Mesendoderm (in vitro differentiated cells): ENCODE measurements around the gene FIBP.

ENCODE experiments used
- DNase-seq: peaks from one replicate; pipeline ENCODE4 v3.0.0; 2013
- H2AK5ac ChIP-seq: 2 replicates; pipeline ENCODE4 v1.6.1; 2013; ENCODE audit warnings: low read length, inconsistent platforms
- H2BK120ac ChIP-seq: 2 replicates; pipeline ENCODE4 v1.6.1; 2013; ENCODE audit warnings: low read depth, mild to moderate bottlenecking, low read length, moderate library complexity, mixed read lengths
- H2BK15ac ChIP-seq: replicated peaks from 2 replicates; pipeline ENCODE4 v1.6.1; 2013; ENCODE audit warnings: low read depth, mild to moderate bottlenecking, moderate library complexity
- H2BK5ac ChIP-seq: 2 replicates; pipeline ENCODE4 v1.6.1; 2013; ENCODE audit warnings: low read length, inconsistent platforms
- H3K18ac ChIP-seq: 2 replicates; pipeline ENCODE4 v1.6.1; 2013; ENCODE audit warnings: mild to moderate bottlenecking, low read length, mixed read lengths
- H3K23ac ChIP-seq: one replicate; pipeline ENCODE4 v1.6.1; 2013; ENCODE audit warnings: low read length
- H3K27ac ChIP-seq: 2 replicates; pipeline ENCODE4 v1.5.1; 2013; ENCODE audit warnings: low read depth, mild to moderate bottlenecking, inconsistent platforms, low read length, moderate library complexity
- H3K27me3 ChIP-seq: 2 replicates; pipeline ENCODE4 v1.6.1; 2013; ENCODE audit warnings: low read length, control low read depth, mild to moderate bottlenecking, inconsistent platforms; ENCODE audit not compliant: insufficient read depth, poor library complexity
- H3K36me3 ChIP-seq: 2 replicates; pipeline ENCODE4 v1.6.1; 2013; ENCODE audit warnings: low read length, inconsistent platforms; ENCODE audit not compliant: control insufficient read depth, insufficient read depth
- H3K4ac ChIP-seq: one replicate; pipeline ENCODE4 v1.6.1; 2013; ENCODE audit warnings: low read depth, mild to moderate bottlenecking, low read length, moderate library complexity
- H3K4me1 ChIP-seq: 2 replicates; pipeline ENCODE4 v1.6.1; 2013; ENCODE audit warnings: low read depth, low read length, inconsistent platforms; ENCODE audit not compliant: control insufficient read depth
- H3K4me2 ChIP-seq: 2 replicates; pipeline ENCODE4 v1.6.1; 2013; ENCODE audit warnings: low read length
- H3K4me3 ChIP-seq: 2 replicates; pipeline ENCODE4 v1.5.1; 2013; ENCODE audit warnings: mild to moderate bottlenecking, low read length
- H3K56ac ChIP-seq: one replicate; pipeline ENCODE4 v1.6.1; 2013; ENCODE audit warnings: low read length
- H3K79me1 ChIP-seq: 2 replicates; pipeline ENCODE4 v1.6.1; 2013; ENCODE audit warnings: low read length, inconsistent platforms
- H3K79me2 ChIP-seq: 2 replicates; pipeline ENCODE4 v1.6.1; 2013; ENCODE audit warnings: mild to moderate bottlenecking, low read length; ENCODE audit not compliant: control insufficient read depth, insufficient read depth
- H3K9ac ChIP-seq: 2 replicates; pipeline ENCODE4 v1.6.1; 2013; ENCODE audit warnings: low read length, inconsistent platforms
- H4K5ac ChIP-seq: one replicate; pipeline ENCODE4 v1.6.1; 2013; ENCODE audit warnings: low read length
- H4K8ac ChIP-seq: one replicate; pipeline ENCODE4 v1.6.1; 2013; ENCODE audit warnings: low read depth, mild to moderate bottlenecking, control low read depth, low read length, moderate library complexity
- WGBS: extraction: QIAGEN DNeasy Blood & Tissue Kit; methylation state at CpG from one replicate; pipeline ENCODE4 v1.1.7; 2013; ENCODE audit warnings: low lambda C conversion rate, missing lambda C conversion rate; ENCODE audit not compliant: insufficient coverage; ENCODE audit errors: extremely low coverage; 5-methylcytosine and 5-hydroxymethylcytosine counted together

FIBP gene

GRCh38 chr11:65900125-65900898 lies 12.0 kb upstream of the FIBP start, which contains the start of gene FOSL1:
Gene FOSL1 (minus strand): TSS chr11:65900388. CDS start chr11:65900339, 49 bp downstream.
- WGBS: no CpG with 5 or more reads among the region's 80 CpGs

GRCh38 chr11:65899356-65900124 lies 11.3 kb upstream of the FIBP start:
- Histone ChIP-seq H3K4me2 (peak overlapping the region; percentile 48), H3K27ac (peak overlapping the region; percentile 37), H3K9ac (peak overlapping the region; percentile 56), H2BK15ac (no peak overlapping the region), H3K79me2 (no peaks in the 10 kb centered on the region), H3K4ac (no peak overlapping the region), H3K56ac (peak overlapping the region; percentile 76), H3K79me1 (no peaks in the 10 kb centered on the region), H3K27me3 (peaks cover 7% of the 10 kb centered on the region), H3K36me3 (no peaks in the 10 kb centered on the region), H3K18ac (peak overlapping the region; percentile 55), H2BK5ac (no peak overlapping the region), H4K8ac (no peak overlapping the region), H3K4me3 (no peak overlapping the region), H2BK120ac (no peak overlapping the region), H3K4me1 (no peaks in the 10 kb centered on the region), H4K5ac (no peak overlapping the region), H3K23ac (peak overlapping the region; percentile 1), H2AK5ac (no peak overlapping the region)
- peak; percentile 71 for DNase-seq
- no CpG with 5 or more reads among the region's 78 CpGs for WGBS

More at GRCh38 chr11:65900125-65900898, 12.0 kb upstream of the FIBP start, which contains the start of gene FOSL1:
- Histone ChIP-seq H3K27ac (peak within 1 kb of the TSS; percentile 37), H3K36me3 (no peaks in the 10 kb centered on the region), H3K4me3 (no peak within 1 kb of the TSS), H2BK5ac (no peak within 1 kb of the TSS), H3K18ac (peak within 1 kb of the TSS; percentile 55), H3K79me1 (no peaks in the 10 kb centered on the region), H3K4me1 (no peaks in the 10 kb centered on the region), H2BK120ac (no peak within 1 kb of the TSS), H3K27me3 (peaks cover 7% of the 10 kb centered on the region), H3K9ac (peak within 1 kb of the TSS; percentile 56), H3K56ac (peak within 1 kb of the TSS; percentile 76), H4K5ac (no peak within 1 kb of the TSS), H2AK5ac (no peak within 1 kb of the TSS), H4K8ac (no peak within 1 kb of the TSS), H2BK15ac (no peak within 1 kb of the TSS), H3K4me2 (peak within 1 kb of the TSS; percentile 48), H3K79me2 (no peaks in the 10 kb centered on the region), H3K4ac (no peak within 1 kb of the TSS), H3K23ac (peak within 1 kb of the TSS; percentile 1)
- peak; percentile 94 for DNase-seq

- Histone ChIP-seq H3K79me2 (no peaks in the 10 kb centered on the region), H2AK5ac (no peak overlapping the region), H2BK5ac (no peak overlapping the region), H3K27ac (no peak overlapping the region), H3K18ac (peak overlapping the region; percentile 55), H3K36me3 (no peaks in the 10 kb centered on the region), H3K27me3 (peaks cover 7% of the 10 kb centered on the region), H2BK120ac (no peak overlapping the region), H3K56ac (peak overlapping the region; percentile 65), H3K79me1 (no peaks in the 10 kb centered on the region), H3K4me2 (no peak overlapping the region), H4K5ac (no peak overlapping the region), H3K4ac (no peak overlapping the region), H3K4me1 (no peaks in the 10 kb centered on the region), H3K9ac (peak overlapping the region; percentile 28), H2BK15ac (no peak overlapping the region), H3K23ac (no peak overlapping the region), H3K4me3 (no peak overlapping the region), H4K8ac (no peak overlapping the region)
- no CpG with 5 or more reads among the region's 28 CpGs for WGBS
- no peak for DNase-seq
These were observed 10.5 kb upstream of the FIBP start for GRCh38 chr11:65898656-65899355.

- no peaks in the 10 kb centered on the region for H3K79me1 ChIP-seq
- no peak overlapping the region for H2BK120ac ChIP-seq
- no peak overlapping the region for H3K4me2 ChIP-seq
- H2BK5ac ChIP-seq: no peak overlapping the region
- H3K9ac ChIP-seq: no peak overlapping the region
- H4K8ac ChIP-seq: no peak overlapping the region
- H2AK5ac ChIP-seq: no peak overlapping the region
- H3K18ac ChIP-seq: no peak overlapping the region
- H3K27me3 ChIP-seq: peaks cover 7% of the 10 kb centered on the region
- DNase-seq: no peak
- H3K27ac ChIP-seq: no peak overlapping the region
- WGBS: no CpG with 5 or more reads among the region's 4 CpGs
- H3K79me2 ChIP-seq: no peaks in the 10 kb centered on the region
- no peak overlapping the region for H3K23ac ChIP-seq
- no peaks in the 10 kb centered on the region for H3K4me1 ChIP-seq
- no peaks in the 10 kb centered on the region for H3K36me3 ChIP-seq
- no peak overlapping the region for H3K4me3 ChIP-seq
- H2BK15ac ChIP-seq: no peak overlapping the region
- H3K4ac ChIP-seq: no peak overlapping the region
- H4K5ac ChIP-seq: no peak overlapping the region
- H3K56ac ChIP-seq: no peak overlapping the region
These were observed 8.8 kb upstream of the FIBP start for GRCh38 chr11:65897020-65897471.

GRCh38 chr11:65896034-65896999 lies 8.0 kb upstream of the FIBP start:
- no peak overlapping the region for H2BK15ac ChIP-seq
- no peak overlapping the region for H2AK5ac ChIP-seq
- H3K4me3 ChIP-seq: no peak overlapping the region
- H3K27me3 ChIP-seq: peaks cover 7% of the 10 kb centered on the region
- H2BK5ac ChIP-seq: no peak overlapping the region
- no peaks in the 10 kb centered on the region for H3K79me1 ChIP-seq
- no CpG with 5 or more reads among the region's 14 CpGs for WGBS
- DNase-seq: no peak
- H3K79me2 ChIP-seq: no peaks in the 10 kb centered on the region
- H4K5ac ChIP-seq: no peak overlapping the region
- no peak overlapping the region for H2BK120ac ChIP-seq
- H3K4me1 ChIP-seq: no peaks in the 10 kb centered on the region
- H3K4me2 ChIP-seq: no peak overlapping the region
- no peak overlapping the region for H3K27ac ChIP-seq
- H3K23ac ChIP-seq: no peak overlapping the region
- H4K8ac ChIP-seq: no peak overlapping the region
- no peak overlapping the region for H3K56ac ChIP-seq
- H3K9ac ChIP-seq: no peak overlapping the region
- no peak overlapping the region for H3K4ac ChIP-seq
- no peaks in the 10 kb centered on the region for H3K36me3 ChIP-seq
- H3K18ac ChIP-seq: no peak overlapping the region
